Activated CD4-positive, alpha-beta memory T cell treated with anti-CD3 and anti-CD28 coated beads, Interleukin-2, amount 10 ng/mL, durations not matched to agents 7 days and 5 days (primary cell): ENCODE measurements around the gene CSMD2. TPM values are rescaled to one million over a fixed set of nuclear protein-coding genes. Genes with fewer than 3 reads are reported as not detected.

ENCODE experiments used
- CTCF ChIA-PET: fragments of 350-600 bp; sonication (Branson Sonifier 250); formaldehyde crosslinking; loops from one replicate; lab custom pipeline; 2021; ENCODE audit warnings: antibody characterized with exemption, inconsistent platforms; lab: Charles Lee
- POLR2A ChIA-PET: fragments of 350-600 bp; sonication (Branson Sonifier 250); formaldehyde crosslinking; loops from one replicate; lab custom pipeline; 2021; ENCODE audit warnings: antibody characterized with exemption; lab: Charles Lee
- DNase-seq: peaks from one replicate; pipeline ENCODE4 v3.0.0-alpha.2; 2020
- H3K27ac Mint-ChIP-seq: one replicate; pipeline ENCODE4 v1.8.0; 2021; ENCODE audit warnings: mild to moderate bottlenecking, mixed read lengths
- H3K27me3 Mint-ChIP-seq: one replicate; pipeline ENCODE4 v1.8.0; 2021; ENCODE audit warnings: mixed read lengths
- H3K36me3 Mint-ChIP-seq: one replicate; pipeline ENCODE4 v1.8.0; 2021; ENCODE audit warnings: low read depth, mixed read lengths
- H3K4me1 Mint-ChIP-seq: one replicate; pipeline ENCODE4 v1.8.0; 2021; ENCODE audit warnings: mixed read lengths
- H3K4me3 Mint-ChIP-seq: one replicate; pipeline ENCODE4 v1.8.0; 2021; ENCODE audit warnings: mild to moderate bottlenecking, mixed read lengths
- H3K9me3 Mint-ChIP-seq: one replicate; pipeline ENCODE4 v1.8.0; 2021; ENCODE audit warnings: mixed read lengths
- total RNA-seq, 2 experiments: library from RNA; stranded (reverse); gene quantifications; one replicate each; pipeline ENCODE4 v1.2.3, GENCODE V29; 2021

The CSMD2 gene
- total RNA-seq, 2 experiments from 2014 or later = not detected

- CTCF ChIA-PET = interaction anchor here (5.6 kb wide), 1 partner anchor 22 kb away, joined by 23 read pairs; no protein-coding TSS in a partner anchor
- no peaks in the 10 kb centered on the region for H3K9me3 Mint-ChIP-seq
Observed at GRCh38 chr1:33610391-33610790, 554.6 kb downstream of the CSMD2 start.

GRCh38 chr1:33609739-33610138, 555.3 kb downstream of the CSMD2 start:
- H3K9me3 Mint-ChIP-seq = no peaks in the 10 kb centered on the region
- POLR2A ChIA-PET = no interaction called here

More at GRCh38 chr1:33610391-33610790, 554.6 kb downstream of the CSMD2 start:
- no peaks in the 10 kb centered on the region for H3K36me3 Mint-ChIP-seq
- DNase-seq = no peak
- no peaks in the 10 kb centered on the region for H3K4me1 Mint-ChIP-seq
- H3K27me3 Mint-ChIP-seq = peaks cover 13% of the 10 kb centered on the region
- H3K4me3 Mint-ChIP-seq = no peak overlapping the region
- no peak overlapping the region for H3K27ac Mint-ChIP-seq
- POLR2A ChIA-PET = no interaction called here

GRCh38 chr1:33608825-33609400, 556.1 kb downstream of the CSMD2 start:
- POLR2A ChIA-PET = no interaction called here
- H3K4me1 Mint-ChIP-seq = no peaks in the 10 kb centered on the region
- no peak overlapping the region for H3K4me3 Mint-ChIP-seq
- no peaks in the 10 kb centered on the region for H3K36me3 Mint-ChIP-seq
- H3K27me3 Mint-ChIP-seq = peaks cover 8% of the 10 kb centered on the region
- no peak for DNase-seq
- no peaks in the 10 kb centered on the region for H3K9me3 Mint-ChIP-seq
- H3K27ac Mint-ChIP-seq = no peak overlapping the region
- CTCF ChIA-PET = interaction anchor here (5.6 kb wide), 1 partner anchor 24 kb away, joined by 23 read pairs; no protein-coding TSS in a partner anchor

More at GRCh38 chr1:33609739-33610138, 555.3 kb downstream of the CSMD2 start:
- Mint-ChIP-seq H3K4me3 (no peak overlapping the region), H3K4me1 (no peaks in the 10 kb centered on the region), H3K36me3 (no peaks in the 10 kb centered on the region), H3K27ac (no peak overlapping the region), H3K27me3 (peaks cover 8% of the 10 kb centered on the region)
- CTCF ChIA-PET = interaction anchor here (5.6 kb wide), 1 partner anchor 23 kb away, joined by 23 read pairs; no protein-coding TSS in a partner anchor
- DNase-seq = no peak

GRCh38 chr1:33607444-33608005, 557.5 kb downstream of the CSMD2 start:
- Mint-ChIP-seq H3K4me1 (no peaks in the 10 kb centered on the region), H3K4me3 (no peak overlapping the region), H3K36me3 (no peaks in the 10 kb centered on the region), H3K27me3 (no peaks in the 10 kb centered on the region), H3K27ac (no peak overlapping the region), H3K9me3 (no peaks in the 10 kb centered on the region)
- no peak for DNase-seq
- ChIA-PET POLR2A (no interaction called here), CTCF (interaction anchor here (1.0 kb wide), 1 partner anchor 25 kb away, joined by 3 read pairs; no protein-coding TSS in a partner anchor)

- H3K4me1 Mint-ChIP-seq = no peaks in the 10 kb centered on the region
- no peak for DNase-seq
- no peak overlapping the region for H3K27ac Mint-ChIP-seq
- POLR2A ChIA-PET = no interaction called here
- CTCF ChIA-PET = no interaction called here
- no peak overlapping the region for H3K4me3 Mint-ChIP-seq
- no peaks in the 10 kb centered on the region for H3K9me3 Mint-ChIP-seq
- H3K36me3 Mint-ChIP-seq = no peaks in the 10 kb centered on the region
- no peaks in the 10 kb centered on the region for H3K27me3 Mint-ChIP-seq
Observed at GRCh38 chr1:33606272-33606671, 558.8 kb downstream of the CSMD2 start.

GRCh38 chr1:33602271-33602670, 562.8 kb downstream of the CSMD2 start:
- ChIA-PET POLR2A (no interaction called here), CTCF (interaction anchor here (0.7 kb wide), 1 partner anchor 10 kb away, joined by 3 read pairs; no protein-coding TSS in a partner anchor)
- H3K9me3 Mint-ChIP-seq = no peaks in the 10 kb centered on the region
- peaks cover 2% of the 10 kb centered on the region for H3K27me3 Mint-ChIP-seq
- H3K4me1 Mint-ChIP-seq = no peaks in the 10 kb centered on the region
- no peak for DNase-seq
- H3K27ac Mint-ChIP-seq = no peak overlapping the region
- no peak overlapping the region for H3K4me3 Mint-ChIP-seq
- no peaks in the 10 kb centered on the region for H3K36me3 Mint-ChIP-seq

- DNase-seq = no peak
- ChIA-PET POLR2A (no interaction called here), CTCF (no interaction called here)
- Mint-ChIP-seq H3K4me1 (no peaks in the 10 kb centered on the region), H3K4me3 (no peak overlapping the region), H3K9me3 (no peaks in the 10 kb centered on the region), H3K36me3 (no peaks in the 10 kb centered on the region), H3K27ac (no peak overlapping the region), H3K27me3 (peaks cover 4% of the 10 kb centered on the region)
Observed at GRCh38 chr1:33601751-33602150, 563.3 kb downstream of the CSMD2 start.

GRCh38 chr1:33599516-33600115, 565.4 kb downstream of the CSMD2 start:
- no peak overlapping the region for H3K27ac Mint-ChIP-seq
- no peaks in the 10 kb centered on the region for H3K4me1 Mint-ChIP-seq
- H3K4me3 Mint-ChIP-seq = no peak overlapping the region
- no peak for DNase-seq
- ChIA-PET CTCF (interaction anchor here (2.4 kb wide), 1 partner anchor 13 kb away, joined by 7 read pairs; no protein-coding TSS in a partner anchor), POLR2A (no interaction called here)
- H3K27me3 Mint-ChIP-seq = peaks cover 11% of the 10 kb centered on the region
- H3K9me3 Mint-ChIP-seq = no peaks in the 10 kb centered on the region
- H3K36me3 Mint-ChIP-seq = no peaks in the 10 kb centered on the region

GRCh38 chr1:33588726-33589125, 576.3 kb downstream of the CSMD2 start:
- DNase-seq = no peak
- H3K36me3 Mint-ChIP-seq = no peaks in the 10 kb centered on the region
- ChIA-PET CTCF (no interaction called here), POLR2A (no interaction called here)
- H3K4me3 Mint-ChIP-seq = no peak overlapping the region
- peaks cover 8% of the 10 kb centered on the region for H3K27me3 Mint-ChIP-seq
- H3K9me3 Mint-ChIP-seq = no peaks in the 10 kb centered on the region
- H3K27ac Mint-ChIP-seq = no peak overlapping the region
- no peaks in the 10 kb centered on the region for H3K4me1 Mint-ChIP-seq

- CTCF ChIA-PET = no interaction called here
- no peak for DNase-seq
- H3K9me3 Mint-ChIP-seq = no peaks in the 10 kb centered on the region
Observed at GRCh38 chr1:33586795-33587194, 578.2 kb downstream of the CSMD2 start.

GRCh38 chr1:33586106-33586505, 578.9 kb downstream of the CSMD2 start:
- Mint-ChIP-seq H3K4me3 (no peak overlapping the region), H3K36me3 (no peaks in the 10 kb centered on the region), H3K27ac (no peak overlapping the region), H3K9me3 (no peaks in the 10 kb centered on the region), H3K27me3 (peaks cover 5% of the 10 kb centered on the region), H3K4me1 (no peaks in the 10 kb centered on the region)
- POLR2A ChIA-PET = no interaction called here
- CTCF ChIA-PET = no interaction called here
- no peak for DNase-seq

More at GRCh38 chr1:33586795-33587194, 578.2 kb downstream of the CSMD2 start:
- POLR2A ChIA-PET = no interaction called here
- no peak overlapping the region for H3K27ac Mint-ChIP-seq
- H3K4me1 Mint-ChIP-seq = no peaks in the 10 kb centered on the region
- no peak overlapping the region for H3K4me3 Mint-ChIP-seq
- H3K27me3 Mint-ChIP-seq = peaks cover 5% of the 10 kb centered on the region
- H3K36me3 Mint-ChIP-seq = no peaks in the 10 kb centered on the region

- H3K27ac Mint-ChIP-seq = no peak overlapping the region
- CTCF ChIA-PET = no interaction called here
- POLR2A ChIA-PET = no interaction called here
- H3K36me3 Mint-ChIP-seq = no peaks in the 10 kb centered on the region
- H3K9me3 Mint-ChIP-seq = no peaks in the 10 kb centered on the region
- H3K27me3 Mint-ChIP-seq = peaks cover 9% of the 10 kb centered on the region
- no peak overlapping the region for H3K4me3 Mint-ChIP-seq
- no peak for DNase-seq
- no peaks in the 10 kb centered on the region for H3K4me1 Mint-ChIP-seq
Observed at GRCh38 chr1:33583567-33583966, 581.5 kb downstream of the CSMD2 start.

- CTCF ChIA-PET = no interaction called here
- no peak overlapping the region for H3K4me3 Mint-ChIP-seq
- peaks cover 11% of the 10 kb centered on the region for H3K27me3 Mint-ChIP-seq
- DNase-seq = no peak
- H3K36me3 Mint-ChIP-seq = no peaks in the 10 kb centered on the region
- no peaks in the 10 kb centered on the region for H3K4me1 Mint-ChIP-seq
- no peaks in the 10 kb centered on the region for H3K9me3 Mint-ChIP-seq
- POLR2A ChIA-PET = no interaction called here
- no peak overlapping the region for H3K27ac Mint-ChIP-seq
Observed at GRCh38 chr1:33578557-33579448, 586.2 kb downstream of the CSMD2 start.
